ENCODE measurements around the gene APLP2. TPM values are rescaled to one million over a fixed set of nuclear protein-coding genes. Genes with fewer than 3 reads are reported as not detected.

The APLP2 gene
- total RNA-seq, 2 donors from 2014 or later: 326 to 454 TPM

DNA sequence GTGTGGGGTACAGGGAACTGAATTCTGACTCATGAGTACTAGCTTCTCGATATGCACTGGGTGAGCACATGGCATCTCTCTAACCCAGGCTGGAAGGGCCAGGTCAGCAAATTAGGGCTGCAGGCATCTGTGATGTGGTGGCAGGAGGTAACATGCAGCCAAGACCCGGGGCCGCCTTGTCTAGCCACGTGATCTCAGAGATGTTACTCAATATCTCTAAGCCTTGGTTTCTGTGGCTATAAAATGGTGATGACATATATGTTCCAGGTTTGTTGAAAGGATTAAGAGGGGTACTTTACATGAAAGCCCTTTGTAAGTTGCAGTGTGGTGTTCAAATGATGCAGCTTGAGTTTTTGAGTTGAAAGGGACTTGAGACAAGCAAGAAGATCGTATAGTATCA is 93.0 kb downstream of the APLP2 start:
- Histone ChIP-seq H3K27ac (no peak overlapping the region), H3K4me1 (peaks cover 0 to 25% of the 10 kb centered on the region in 2 donors), H3K27me3 (peaks cover 0 to 7% of the 10 kb centered on the region in 2 donors), H3K9me3 (no peaks in the 10 kb centered on the region), H3K4me3 (no peak overlapping the region), H3K36me3 (no peaks in the 10 kb centered on the region)
- TF ChIP-seq, protein P1, sequence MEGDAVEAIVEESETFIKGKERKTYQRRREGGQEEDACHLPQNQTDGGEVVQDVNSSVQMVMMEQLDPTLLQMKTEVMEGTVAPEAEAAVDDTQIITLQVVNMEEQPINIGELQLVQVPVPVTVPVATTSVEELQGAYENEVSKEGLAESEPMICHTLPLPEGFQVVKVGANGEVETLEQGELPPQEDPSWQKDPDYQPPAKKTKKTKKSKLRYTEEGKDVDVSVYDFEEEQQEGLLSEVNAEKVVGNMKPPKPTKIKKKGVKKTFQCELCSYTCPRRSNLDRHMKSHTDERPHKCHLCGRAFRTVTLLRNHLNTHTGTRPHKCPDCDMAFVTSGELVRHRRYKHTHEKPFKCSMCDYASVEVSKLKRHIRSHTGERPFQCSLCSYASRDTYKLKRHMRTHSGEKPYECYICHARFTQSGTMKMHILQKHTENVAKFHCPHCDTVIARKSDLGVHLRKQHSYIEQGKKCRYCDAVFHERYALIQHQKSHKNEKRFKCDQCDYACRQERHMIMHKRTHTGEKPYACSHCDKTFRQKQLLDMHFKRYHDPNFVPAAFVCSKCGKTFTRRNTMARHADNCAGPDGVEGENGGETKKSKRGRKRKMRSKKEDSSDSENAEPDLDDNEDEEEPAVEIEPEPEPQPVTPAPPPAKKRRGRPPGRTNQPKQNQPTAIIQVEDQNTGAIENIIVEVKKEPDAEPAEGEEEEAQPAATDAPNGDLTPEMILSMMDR (IDR thresholded peaks at IDR 0.05): no peak
- DNase-seq (ENCODE audit: low spot score): no peak

DNA sequence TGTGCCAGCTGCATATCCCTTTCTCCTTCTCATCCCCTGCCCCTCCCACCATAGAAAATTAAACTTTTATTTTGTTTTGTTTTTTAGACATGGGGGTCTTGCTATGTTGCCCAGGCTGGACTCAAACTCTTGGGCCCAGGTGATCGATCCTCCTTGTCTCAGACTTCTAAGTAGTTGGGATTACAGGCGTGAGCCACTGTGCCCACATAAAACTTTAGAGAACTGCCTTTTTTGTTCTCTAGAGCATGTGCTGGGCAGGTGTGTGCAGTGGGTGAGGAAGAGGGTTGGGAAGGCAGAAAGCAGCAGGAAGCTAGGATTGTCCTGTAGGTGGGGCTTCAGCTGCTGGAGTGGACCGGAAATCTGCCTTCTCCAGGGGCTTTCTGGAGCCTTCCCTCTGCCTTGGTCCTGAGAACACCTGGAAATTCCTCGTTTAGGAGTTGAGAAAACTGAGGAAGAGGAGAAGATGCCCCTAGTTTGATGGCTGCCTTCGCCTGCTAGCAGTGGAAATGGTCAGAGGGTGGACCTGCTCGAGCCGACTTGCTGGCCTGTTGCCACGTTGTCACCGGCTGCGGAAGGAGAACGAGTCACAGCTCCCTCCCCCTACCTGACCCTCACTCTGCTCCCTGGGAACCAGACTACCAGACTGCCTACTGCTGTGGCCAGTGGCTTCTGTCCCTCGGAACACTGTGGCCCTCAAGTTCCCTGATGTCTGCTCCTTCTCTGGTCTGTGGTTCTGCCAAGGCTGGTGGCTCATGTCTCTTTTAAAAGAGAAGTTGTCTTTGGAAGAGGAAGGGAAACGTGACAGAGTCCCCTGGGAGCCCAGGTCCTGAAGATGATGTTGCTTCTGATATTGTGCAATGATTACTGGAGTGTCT is 93.9 kb downstream of the APLP2 start:
- H3K4me3 ChIP-seq: no peak overlapping the region
- no peaks in the 10 kb centered on the region for H3K9me3 ChIP-seq
- peaks cover 0 to 7% of the 10 kb centered on the region in 2 donors for H3K27me3 ChIP-seq
- H3K27ac ChIP-seq: no peak overlapping the region
- DNase-seq (ENCODE audit: low spot score): no peak
- no peaks in the 10 kb centered on the region for H3K36me3 ChIP-seq
- H3K4me1 ChIP-seq: peaks cover 0 to 25% of the 10 kb centered on the region in 2 donors
- TF ChIP-seq, protein P1 (IDR thresholded peaks at IDR 0.05): no peak

DNA sequence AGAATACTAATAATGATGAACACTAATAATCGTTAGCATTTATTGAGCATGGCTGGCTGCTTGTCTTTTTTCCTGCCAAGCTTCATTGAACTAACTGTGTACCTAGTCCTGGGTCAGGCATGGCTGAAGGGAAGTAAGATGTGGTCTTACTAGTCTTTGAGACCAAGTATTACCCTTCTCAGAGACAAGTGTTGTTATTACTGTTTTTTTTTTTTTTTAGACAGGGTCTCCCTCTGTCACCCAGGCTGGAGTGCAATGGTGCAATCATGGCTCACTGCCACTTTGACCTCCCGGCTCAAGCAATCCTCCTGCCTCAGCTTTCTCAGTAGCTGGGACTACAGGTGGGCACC is 94.5 kb downstream of the APLP2 start:
- Histone ChIP-seq H3K27ac (no peak overlapping the region), H3K4me1 (peaks cover 0 to 25% of the 10 kb centered on the region in 2 donors), H3K27me3 (peaks cover 0 to 7% of the 10 kb centered on the region in 2 donors), H3K36me3 (no peaks in the 10 kb centered on the region), H3K4me3 (no peak overlapping the region), H3K9me3 (no peaks in the 10 kb centered on the region)
- no peak for DNase-seq (ENCODE audit: low spot score)
- TF ChIP-seq, protein P1 (IDR thresholded peaks at IDR 0.05): no peak

DNA sequence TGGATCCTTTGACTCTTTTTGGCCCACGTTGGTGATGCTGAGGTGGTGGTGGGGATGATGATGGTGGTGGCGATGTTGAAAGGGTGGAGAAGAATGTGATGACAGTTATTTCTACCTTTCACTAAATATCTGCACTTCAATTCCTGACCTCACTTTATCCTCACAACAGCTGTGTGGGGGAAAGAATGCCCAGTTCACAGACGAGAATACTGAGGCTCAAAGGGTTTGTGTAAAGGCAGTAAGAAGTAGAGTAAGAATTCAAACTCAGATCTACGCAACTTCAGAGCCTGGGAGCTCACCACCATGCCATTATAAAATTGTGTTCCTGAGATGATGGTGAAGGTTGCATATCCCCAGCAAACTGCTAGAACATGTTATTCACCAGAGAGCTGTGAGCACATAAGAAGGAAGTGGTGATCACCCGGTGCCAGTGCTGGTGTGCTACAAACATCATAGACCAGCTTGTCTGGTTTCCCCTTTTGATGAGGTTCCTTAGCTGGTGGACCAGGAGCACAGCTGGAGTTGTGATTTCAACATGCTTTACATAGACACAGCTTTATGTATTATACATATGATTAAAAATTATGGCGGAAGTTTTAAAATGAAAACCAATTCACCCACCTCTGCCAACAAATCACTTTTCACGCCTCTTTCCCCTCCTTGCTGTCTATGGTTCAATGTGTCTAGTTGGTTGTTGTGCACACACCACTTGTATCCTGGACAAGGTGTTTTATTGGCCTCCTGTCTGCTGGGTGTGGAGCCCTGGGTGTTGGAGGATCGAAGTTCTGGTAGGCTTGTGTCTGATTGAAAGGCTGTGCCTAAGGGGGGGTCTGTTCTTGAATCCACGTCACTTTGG is 96.1 kb downstream of the APLP2 start:
- Histone ChIP-seq H3K27ac (no peak overlapping the region), H3K9me3 (no peaks in the 10 kb centered on the region), H3K4me3 (no peak overlapping the region), H3K4me1 (peaks cover 0 to 10% of the 10 kb centered on the region in 2 donors), H3K36me3 (no peaks in the 10 kb centered on the region), H3K27me3 (no peaks in the 10 kb centered on the region)
- DNase-seq (ENCODE audit: low spot score): no peak
- TF ChIP-seq, protein P1 (IDR thresholded peaks at IDR 0.05): no peak

DNA sequence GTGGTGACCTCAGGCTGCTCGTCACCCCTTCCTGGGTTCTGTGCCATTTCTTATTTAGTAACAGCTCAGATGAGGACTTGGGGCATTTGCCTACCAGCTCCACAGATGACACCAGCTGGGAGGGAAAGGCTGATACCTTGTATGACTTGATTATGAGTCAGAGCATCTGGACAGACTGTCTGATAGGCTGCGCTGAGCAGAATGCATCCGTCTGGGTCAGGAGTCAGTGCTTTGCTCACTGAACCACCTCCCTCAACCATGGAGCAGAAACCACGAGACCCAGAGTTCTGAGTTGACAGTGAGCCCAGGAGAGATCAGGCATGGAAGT is 96.7 kb downstream of the APLP2 start:
- DNase-seq (ENCODE audit: low spot score): no peak
- Histone ChIP-seq H3K4me3 (no peak overlapping the region), H3K9me3 (no peaks in the 10 kb centered on the region), H3K27me3 (no peaks in the 10 kb centered on the region), H3K27ac (no peak overlapping the region), H3K36me3 (no peaks in the 10 kb centered on the region), H3K4me1 (peaks cover 0 to 7% of the 10 kb centered on the region in 2 donors)
- TF ChIP-seq, protein P1 (IDR thresholded peaks at IDR 0.05): no peak

All from right atrium auricular region (tissue), 2 donors.